ELR (cell line): ENCODE measurements around the gene CAPN13.

ENCODE experiments used
- DNase-seq: peaks from one replicate; pipeline ENCODE4 v3.0.0-alpha.2; 2015; ENCODE audit warnings: low read depth

The CAPN13 gene

GRCh38 chr2:30730736-30731647 is 76.3 kb downstream of the CAPN13 start:
- DNase-seq, result no peak

GRCh38 chr2:30729031-30729430 is 78.2 kb downstream of the CAPN13 start:
- no peak for DNase-seq

GRCh38 chr2:30722936-30723725 is 84.1 kb downstream of the CAPN13 start:
- DNase-seq, result no peak

GRCh38 chr2:30721668-30722647 is 85.3 kb downstream of the CAPN13 start:
- DNase-seq, result no peak

GRCh38 chr2:30721241-30721640 is 86.0 kb downstream of the CAPN13 start:
- DNase-seq, result no peak

GRCh38 chr2:30717081-30717650 is 90.1 kb downstream of the CAPN13 start:
- no peak for DNase-seq

GRCh38 chr2:30716123-30716900 is 90.9 kb downstream of the CAPN13 start:
- DNase-seq, result no peak

GRCh38 chr2:30714811-30715709 is 92.2 kb downstream of the CAPN13 start:
- peak; percentile 8 for DNase-seq

GRCh38 chr2:30713698-30714097 is 93.5 kb downstream of the CAPN13 start:
- DNase-seq, result no peak

GRCh38 chr2:30711646-30712085 is 95.6 kb downstream of the CAPN13 start:
- peak; percentile 88 for DNase-seq

GRCh38 chr2:30710461-30710860 is 96.8 kb downstream of the CAPN13 start:
- no peak for DNase-seq

GRCh38 chr2:30710016-30710415 is 97.2 kb downstream of the CAPN13 start:
- no peak for DNase-seq

GRCh38 chr2:30709516-30709915 is 97.7 kb downstream of the CAPN13 start:
- DNase-seq, result no peak

- peak; percentile 32 for DNase-seq
Measured at GRCh38 chr2:30708491-30709290, 98.6 kb downstream of the CAPN13 start.

GRCh38 chr2:30707304-30707903 is 99.8 kb downstream of the CAPN13 start:
- no peak for DNase-seq

- DNase-seq, result peak; percentile 60
Measured at GRCh38 chr2:30706534-30707303, 100.5 kb downstream of the CAPN13 start.

- DNase-seq, result no peak
Measured at GRCh38 chr2:30705711-30706533, 101.3 kb downstream of the CAPN13 start.
